Measurements from ENCODE around the gene TTC21A.

TTC21A gene

DNA sequence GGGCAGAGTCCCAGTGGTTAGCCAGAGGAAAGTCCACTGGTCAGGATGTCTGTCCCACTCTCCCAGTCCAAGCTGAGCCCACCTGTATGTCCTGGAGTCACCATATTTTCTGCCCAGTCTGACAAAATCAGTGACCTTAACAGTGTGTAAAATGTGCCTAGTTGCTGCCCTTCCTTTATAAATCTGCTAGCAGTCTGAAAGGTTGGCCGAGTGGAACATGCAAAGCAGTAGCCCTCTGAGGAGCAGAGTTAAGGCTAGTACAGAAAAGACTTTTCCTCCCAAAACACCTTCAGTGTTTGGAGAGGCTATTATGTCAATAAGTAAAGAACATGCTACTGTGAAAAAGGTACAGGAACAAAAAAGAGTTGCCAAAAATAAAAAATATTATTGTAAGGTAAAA is 15.3 kb downstream of the TTC21A start:
- DNase-seq = no peak

DNA sequence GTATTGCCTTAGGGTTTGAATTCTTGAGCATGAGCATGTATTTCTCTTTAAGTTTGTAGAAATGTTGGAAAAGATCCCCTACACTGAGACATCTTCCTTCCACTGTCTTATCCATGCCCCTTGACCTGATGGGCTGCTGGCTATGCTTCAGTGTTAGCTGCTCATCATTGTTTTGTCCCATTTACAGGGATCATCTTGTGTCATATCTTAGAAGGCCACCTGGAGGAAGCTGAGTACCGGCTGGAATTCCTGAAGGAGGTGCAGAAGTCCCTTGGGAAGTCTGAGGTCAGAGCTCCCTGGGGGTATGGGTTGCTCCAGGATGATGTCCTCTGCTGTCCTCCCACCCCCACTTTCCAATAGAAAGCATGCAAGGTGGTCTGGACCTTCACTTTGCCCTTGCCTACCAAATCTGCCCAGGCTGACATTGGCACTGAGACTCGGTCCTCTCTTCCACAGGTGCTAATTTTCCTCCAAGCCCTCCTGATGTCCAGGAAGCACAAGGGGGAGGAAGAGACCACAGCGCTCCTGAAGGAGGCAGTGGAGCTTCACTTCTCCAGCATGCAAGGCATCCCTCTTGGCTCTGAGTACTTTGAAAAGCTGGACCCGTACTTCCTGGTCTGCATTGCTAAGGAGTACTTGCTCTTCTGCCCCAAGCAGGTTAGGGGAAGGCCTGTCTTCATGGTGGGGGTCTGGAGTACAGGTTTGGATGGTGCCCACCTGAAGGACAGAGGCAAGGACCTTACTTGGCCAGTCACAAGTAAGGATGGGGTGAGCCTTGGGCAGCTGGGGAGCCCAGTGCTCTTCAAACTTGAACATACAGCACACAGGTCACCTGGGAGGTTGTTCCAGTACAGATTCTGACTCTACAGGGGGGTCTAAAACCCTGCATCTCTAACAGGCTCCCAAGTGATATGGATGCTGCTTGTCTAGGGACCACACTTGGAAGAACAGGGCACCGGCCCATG is 17.7 kb downstream of the TTC21A start:
- DNase-seq = no peak

DNA sequence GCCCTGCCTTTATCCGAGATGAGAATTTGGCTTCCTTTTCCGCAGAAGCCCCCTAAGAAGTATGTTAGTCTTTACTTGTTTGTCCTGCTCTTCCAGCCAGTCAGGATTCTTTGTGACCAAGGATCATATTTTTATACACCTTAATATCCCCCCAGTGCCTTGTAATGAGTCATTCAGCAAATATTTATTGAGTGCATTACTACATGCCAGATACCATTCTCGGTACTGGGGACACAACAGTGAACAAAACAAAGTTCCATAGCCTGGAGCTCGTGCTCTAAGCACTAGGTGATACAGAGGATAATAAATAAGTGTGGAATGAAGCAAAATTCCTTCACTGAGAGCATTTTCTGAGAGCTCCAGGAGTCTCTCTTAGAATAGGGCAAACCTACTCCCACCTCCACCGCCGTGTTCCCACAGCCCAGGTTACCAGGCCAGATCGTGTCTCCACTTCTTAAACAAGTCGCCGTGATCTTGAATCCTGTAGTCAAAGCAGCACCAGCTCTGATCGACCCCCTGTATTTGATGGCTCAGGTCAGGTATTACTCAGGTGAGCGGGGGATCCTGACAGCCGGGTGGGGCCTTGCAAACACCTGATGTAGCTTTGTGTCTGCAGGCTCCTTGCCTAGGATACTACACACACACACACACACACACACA is 18.5 kb downstream of the TTC21A start:
- DNase-seq = no peak

DNA sequence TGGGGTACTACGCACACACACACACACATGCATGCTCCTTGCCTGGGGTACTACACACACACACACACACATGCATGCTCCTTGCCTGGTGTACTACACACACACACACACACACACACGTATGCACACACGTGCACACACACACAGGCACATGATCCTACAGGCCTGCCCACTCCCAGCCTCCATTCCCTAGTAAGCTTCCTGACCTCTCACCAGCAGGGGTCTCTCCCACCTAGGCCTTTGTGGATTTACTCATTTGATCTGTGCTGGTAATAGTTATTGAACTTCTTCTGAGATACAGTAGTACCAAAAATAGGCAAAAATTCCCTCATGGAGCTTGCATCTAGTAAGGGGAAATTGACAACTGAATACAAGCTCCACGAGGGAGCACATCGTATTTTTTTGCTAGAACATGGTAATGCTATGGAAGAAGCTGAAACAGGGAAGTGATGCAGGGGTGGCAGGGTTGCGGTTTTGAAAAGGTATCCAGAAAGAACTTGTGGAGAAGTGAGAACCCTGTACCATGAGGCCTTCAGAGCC is 19.1 kb downstream of the TTC21A start:
- peak; percentile 12 for DNase-seq

DNA sequence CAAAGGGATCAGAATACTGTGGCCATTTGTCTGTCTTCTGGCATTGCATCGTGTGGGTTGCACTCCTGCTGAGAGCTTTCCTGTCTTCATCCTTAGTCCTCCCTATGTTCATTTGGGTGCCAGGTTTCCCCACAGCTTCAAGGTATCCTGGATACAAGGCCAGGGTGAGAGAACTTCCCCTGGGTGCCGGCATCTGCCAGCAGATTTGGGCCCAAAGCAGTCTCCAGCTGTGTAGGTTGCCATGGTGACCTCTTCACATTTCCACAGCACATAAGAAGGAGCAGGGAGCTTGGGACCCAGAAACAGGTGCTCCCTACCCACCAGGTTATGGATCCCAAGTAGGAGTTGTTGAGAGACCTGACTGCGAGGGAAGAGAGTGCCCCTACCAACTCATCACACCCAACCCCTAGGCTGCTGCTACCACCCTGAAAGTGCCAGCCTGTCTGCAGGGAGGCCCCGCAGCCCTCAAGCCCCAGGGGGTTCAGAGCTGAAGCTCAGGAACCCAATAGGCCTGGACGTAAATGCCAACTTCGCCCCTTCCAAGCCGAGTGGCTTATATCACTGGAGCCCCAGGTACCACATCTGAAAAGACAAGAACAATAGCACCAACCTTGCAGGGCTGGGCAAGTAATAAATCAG is 19.9 kb downstream of the TTC21A start:
- peak; percentile 7 for DNase-seq

DNA sequence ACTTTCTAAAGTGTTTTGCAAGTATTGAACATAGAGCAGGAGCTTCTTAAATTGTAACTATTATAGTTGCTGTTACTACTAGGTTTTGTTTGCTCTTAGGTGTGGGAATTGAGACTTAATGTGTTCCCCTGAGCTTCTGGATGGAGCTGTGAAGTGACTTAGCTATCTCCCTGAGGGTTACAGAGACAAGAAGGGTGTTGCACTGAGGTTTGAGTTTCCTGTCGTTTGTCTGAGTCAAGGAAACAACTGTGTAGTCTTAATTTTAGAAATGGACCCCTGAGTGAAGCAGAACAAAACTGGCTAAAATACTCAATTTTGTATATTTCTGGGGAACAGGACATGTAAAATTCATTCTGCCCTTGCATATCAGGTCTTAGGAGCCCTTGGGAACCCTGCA is 20.4 kb downstream of the TTC21A start:
- no peak for DNase-seq

DNA sequence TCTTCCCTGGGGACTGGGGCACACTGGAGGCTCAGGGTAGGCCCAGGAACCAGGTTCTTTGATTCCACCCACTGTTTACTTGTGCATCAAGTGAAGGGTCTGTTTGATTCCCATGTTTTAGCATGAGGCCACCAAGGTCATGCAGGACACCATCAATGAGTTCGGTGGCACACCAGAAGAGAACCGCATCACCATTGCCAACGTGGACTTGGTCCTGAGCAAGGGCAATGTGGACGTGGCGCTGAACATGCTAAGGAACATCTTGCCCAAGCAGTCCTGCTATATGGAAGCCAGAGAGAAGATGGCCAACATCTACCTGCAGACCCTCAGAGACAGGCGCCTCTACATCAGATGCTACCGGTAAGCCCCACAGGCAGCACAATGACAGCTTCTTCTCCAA is 21.5 kb downstream of the TTC21A start:
- no peak for DNase-seq

DNA sequence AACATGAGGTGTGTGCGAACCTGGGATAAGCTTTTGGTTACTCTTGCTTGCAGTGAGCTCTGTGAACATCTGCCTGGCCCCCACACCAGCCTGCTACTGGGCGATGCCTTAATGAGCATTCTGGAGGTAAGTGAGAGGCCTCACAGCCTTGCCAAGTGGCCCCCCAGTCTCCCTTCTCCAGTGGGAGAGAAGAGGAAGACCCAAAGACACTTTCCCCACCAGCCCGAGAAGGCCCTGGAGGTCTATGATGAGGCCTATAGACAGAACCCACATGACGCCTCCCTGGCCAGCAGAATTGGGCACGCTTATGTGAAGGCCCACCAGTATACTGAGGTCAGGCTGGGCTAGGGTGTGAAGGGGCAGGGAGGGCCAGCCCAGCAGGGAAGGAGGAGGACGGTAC is 22.5 kb downstream of the TTC21A start:
- no peak for DNase-seq

DNA sequence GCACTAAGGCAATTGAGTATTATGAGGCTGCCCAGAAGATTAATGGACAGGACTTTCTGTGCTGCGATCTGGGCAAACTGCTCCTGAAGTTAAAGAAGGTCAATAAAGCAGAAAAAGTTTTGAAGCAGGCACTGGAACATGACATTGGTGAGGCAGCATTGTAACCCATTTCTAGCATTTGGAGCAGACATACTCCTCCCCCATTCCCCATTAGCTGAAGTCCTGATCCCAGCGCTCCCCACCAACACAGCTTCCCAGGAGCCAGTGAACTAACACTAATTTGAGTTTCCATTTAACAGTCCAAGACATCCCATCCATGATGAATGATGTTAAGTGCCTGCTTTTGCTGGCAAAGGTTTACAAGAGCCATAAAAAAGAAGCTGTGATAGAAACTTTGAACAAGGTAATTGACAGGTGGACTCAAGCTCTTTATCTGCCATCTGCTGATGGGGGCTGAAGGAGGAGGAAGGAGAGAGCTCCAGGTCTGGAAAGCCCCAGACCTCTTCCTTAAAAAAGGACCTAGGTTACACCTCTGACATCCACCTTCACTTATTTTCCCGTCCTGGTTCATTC is 23.3 kb downstream of the TTC21A start:
- DNase-seq = no peak

DNA sequence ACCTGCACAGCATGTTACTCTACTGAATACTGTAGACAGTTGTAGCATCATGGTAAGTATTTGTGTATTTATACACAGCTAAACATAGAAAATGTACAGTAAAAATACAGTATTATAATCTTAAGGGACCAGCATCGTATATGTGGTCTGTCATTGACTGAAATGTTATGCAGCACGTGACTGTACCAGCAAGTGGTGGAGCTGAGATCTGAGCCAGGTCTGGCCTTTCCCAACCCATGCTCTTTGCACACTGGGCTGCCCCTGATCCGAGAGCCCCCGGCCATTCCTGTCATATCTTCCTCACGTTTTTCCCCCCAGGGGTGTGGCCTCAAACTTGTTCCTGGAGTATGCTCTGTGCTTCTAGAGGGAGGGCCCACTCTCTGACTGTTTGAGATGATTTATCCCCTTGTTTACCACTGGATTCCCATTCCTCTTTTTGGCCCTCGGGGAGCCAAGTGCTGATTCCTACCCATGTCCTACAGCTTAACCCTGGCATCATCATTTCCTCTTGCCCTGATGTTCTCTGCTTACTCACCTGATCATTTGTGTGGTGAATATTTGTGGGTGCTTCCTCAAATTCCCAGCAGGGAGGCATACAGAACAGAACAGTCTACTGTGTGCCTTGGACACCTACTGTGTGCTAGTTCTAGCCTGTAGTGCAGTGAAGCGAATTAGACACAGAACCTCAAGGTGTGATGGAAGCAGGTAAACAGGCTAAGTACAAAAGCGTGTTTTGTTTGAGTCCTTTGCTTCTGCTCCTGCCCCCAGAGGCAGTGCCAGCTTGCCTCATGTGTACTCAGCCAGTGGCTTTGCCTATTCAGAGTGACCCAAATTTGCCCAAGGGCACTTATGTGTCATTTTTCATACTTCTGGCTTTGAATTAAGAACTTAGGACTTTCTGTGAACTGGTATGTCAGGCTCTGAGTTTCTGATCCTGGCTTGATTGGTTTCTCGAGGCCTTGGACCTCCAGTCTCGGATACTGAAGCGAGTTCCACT is 24.9 kb downstream of the TTC21A start:
- no peak for DNase-seq

DNA sequence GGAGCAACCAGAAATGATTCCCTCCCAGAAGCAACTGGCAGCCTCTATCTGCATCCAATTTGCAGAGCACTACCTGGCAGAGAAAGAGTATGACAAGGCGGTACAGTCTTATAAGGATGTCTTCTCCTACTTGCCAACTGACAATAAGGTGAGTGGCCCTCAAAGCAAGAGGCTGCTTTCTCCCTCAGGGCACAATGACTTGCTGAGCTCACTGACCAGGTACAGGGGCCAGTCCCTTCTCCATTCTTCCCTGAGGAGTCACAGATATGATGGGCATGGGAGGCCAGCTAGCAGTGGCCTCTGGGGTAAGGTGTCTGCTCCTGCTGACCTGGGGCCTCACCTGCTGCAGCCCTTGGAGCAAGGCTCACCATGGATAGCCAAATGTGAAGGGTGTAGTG is 25.6 kb downstream of the TTC21A start:
- no peak for DNase-seq

DNA sequence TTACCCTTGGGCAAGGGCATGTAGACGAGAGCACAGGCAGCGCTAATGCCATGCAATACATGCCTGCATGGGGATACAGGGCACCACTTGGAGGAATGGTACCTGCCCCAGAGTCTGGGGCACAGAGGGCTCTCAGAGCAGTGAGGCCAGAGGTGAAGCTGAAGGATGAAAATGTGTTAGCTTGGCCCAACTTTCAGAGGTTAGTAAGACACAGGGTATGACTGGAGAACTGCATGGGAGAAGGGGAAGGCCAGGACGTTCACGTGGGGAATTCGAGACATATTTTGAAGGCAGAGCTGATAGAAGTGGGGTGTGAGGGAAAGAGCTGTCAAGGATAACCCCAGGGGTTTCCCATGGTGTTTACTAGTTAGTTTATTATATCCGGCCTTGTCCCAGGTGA is 26.3 kb downstream of the TTC21A start:
- DNase-seq = no peak

DNA sequence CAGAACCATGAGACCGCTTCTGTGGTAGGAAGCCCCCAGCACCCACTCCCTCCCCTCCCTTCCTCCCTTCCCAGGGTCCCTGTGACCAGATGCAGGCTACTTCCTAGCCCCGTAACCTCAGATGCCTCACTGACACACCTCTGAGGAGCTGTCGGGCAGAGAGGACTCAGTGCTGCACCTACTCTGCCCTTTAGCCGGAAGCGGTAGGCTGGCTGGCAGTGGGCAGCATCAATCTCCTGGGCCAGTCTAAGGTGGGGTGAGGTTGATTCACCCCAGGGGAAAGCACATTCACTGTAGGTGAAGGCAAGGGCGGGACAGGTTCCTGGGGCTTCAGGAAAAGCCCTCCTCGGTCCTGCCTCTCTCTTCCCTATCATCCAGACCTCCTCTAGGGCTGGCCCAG is 26.8 kb downstream of the TTC21A start:
- no peak for DNase-seq

DNA sequence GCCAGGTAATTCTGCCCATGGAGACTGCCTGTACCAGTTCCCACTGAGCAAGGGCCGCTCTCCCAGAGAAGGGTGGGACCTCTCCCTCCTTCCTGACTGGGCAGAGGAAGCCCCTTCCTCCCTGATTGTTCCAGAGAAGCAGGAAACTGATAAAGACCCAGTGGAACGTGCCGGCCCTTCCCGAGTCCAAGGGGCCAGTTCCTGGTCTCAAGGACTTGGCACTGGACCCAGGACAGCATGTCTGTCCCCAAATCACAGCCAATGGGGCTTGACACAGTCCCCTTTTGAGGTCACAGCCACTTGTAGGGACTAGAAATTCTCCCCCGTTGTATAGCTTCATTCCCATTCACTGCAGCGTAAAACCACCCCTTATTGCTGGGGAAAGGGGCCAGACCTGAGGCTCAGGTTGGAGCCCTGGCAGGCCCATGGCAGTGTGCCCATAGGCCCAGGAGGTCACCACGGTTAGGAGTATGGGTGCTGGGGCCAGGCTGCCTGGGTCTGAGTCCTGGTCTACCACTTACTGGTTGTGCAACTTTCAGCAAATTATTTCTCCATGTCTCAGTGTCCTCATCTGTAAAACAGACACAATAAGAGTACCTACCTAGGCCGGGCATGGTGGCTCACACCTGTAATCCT is 27.8 kb downstream of the TTC21A start:
- no peak for DNase-seq

DNA sequence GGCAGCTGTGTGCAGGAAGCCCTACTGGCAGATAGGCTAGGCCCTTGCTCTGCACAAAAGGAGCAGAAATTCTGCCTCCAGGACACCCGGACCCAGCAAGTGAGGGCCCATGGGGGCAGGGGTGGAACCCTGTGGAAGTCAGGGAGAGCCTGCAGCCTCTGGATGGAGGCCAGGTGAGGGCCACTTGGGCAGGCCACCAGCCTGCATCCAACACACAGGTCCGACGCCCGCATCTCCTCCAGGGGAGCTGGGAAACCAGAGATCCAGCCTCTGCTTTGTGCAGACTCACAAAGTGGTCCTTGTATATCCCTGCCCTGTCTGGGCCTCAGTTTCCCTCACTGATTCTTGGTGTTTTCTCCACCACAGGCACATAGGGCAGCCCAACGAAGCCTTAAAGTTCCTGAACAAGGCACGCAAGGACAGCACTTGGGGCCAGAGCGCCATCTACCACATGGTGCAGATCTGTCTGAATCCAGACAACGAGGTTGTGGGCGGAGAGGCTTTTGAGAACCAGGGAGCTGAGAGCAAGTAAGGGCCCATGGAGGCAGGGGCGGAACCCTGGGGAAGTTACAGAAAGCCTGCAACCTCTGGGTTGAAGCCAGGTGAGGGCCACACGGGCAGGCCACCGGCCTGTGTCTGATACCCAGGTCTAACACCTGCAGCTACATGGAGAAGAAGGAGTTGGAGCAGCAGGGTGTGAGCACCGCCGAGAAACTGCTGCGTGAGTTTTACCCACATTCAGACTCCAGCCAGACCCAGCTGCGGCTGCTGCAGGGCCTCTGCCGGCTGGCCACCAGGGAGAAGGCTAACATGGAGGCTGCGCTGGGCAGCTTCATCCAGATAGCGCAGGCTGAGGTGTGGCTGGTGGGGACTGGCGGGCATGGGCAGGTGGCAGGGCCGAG is 29.3 kb downstream of the TTC21A start:
- DNase-seq = no peak

DNA sequence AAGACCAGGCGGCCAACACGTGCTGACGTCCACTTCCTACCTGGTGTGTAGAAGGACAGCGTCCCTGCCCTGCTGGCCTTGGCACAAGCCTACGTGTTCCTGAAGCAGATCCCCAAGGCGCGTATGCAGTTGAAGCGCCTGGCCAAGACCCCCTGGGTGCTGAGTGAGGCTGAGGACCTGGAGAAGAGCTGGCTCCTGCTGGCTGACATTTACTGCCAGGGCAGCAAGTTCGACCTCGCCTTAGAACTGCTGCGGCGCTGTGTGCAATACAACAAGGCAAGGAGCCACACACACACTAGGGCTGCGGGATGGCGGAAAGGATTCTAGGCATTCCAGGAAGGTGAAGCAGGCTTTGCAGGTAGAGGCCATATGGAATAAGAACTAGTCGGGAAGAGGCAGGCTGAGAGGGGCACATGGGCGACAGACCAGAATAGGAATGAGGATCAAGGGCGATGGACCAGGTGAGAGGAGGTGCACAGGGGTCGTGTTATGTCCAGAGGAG is 30.0 kb downstream of the TTC21A start:
- no peak for DNase-seq

DNA sequence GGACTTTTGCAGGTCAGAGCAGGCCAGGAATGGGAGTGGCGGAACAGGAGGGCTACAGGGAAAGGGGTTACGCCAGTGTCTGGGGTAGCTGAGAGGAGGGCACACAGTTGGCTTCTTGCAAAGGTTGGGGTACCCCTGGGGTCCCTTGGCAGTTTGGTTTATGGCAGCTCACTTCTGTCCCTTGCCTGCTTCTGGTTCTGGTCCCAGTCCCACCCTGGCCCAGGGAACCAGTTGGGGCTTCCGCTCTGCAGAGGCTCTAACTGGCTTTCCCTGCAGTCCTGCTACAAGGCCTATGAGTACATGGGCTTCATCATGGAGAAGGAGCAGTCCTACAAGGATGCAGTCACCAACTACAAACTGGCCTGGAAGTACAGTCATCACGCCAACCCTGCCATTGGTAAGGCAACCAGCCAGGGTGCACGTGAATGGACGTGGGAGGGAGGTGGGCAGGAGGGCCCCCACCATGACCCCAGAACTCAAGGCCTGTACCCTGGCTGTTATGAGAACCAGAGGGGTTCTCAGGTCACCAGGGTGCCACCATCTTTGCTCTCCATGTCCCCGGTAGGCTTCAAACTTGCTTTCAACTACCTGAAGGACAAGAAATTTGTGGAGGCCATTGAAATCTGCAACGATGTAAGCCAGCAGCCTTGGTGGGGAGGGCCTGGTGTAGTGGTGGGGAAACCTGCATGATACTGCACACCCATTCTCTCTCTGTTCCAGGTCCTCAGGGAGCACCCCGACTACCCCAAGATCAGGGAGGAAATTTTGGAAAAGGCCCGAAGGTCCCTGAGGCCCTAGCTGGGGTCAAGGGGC is 30.7 kb downstream of the TTC21A start:
- DNase-seq = no peak

DNA sequence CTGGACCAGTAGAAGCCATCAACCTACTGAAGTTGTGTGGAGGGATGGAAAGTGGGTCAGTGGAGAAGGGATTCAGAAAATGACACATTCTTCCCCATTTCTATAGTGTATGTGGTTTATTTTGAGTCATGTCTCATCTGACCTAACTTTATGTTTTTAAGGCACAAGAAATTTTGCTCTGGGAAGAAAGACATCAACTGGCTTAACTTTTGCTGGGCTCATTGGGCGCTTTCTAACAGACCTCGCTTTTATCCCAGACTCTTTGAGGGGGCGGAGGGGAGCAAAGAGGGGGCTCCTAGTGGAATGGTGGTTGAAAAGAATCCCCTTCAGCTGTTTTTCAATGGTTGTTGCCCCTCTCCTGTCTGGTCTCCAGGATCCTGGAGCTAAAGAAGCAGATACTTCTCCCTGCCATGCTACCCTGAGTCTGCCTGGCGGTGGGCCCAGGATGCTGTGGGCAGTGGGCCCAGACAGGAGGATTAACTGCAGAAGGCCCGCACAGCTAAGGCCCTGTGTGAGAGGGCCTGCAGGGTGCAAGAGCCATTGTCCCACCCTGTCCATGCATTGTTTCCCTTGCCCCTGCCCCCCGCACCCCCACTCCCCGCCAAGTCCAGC is 31.4 kb downstream of the TTC21A start:
- no peak for DNase-seq

DNA sequence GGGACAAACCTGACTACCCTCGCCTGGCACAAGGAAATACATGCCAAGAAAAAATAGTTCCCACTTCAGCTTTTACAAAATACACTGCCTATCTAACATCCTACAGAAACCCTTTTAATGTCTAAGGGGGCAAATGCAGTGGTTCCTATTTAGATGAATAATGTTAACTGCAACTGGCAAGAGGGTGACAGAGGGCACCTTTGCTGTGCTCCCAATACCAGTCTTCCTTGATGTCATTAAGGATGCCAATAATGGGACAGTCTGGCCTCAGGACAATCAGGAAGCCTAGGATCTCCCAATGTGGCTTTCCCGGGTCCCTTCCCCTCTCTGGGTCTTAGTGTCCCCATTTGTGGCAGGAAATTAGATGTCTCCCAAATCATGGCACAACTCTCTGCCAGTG is 32.0 kb downstream of the TTC21A start:
- no peak for DNase-seq
